Stimulated activated CD8-positive, alpha-beta memory T cell treated with anti-CD3 and anti-CD28 coated beads, Interleukin-15, amount 100 ng/mL, for 24 hours (primary cell): Measurements from ENCODE around the gene P2RX4.
"Not testable (repeated sequence)": the region's sequence is repeated elsewhere in the genome, so short reads cannot be mapped to it uniquely, and the experiment has no call there.

Experiments
- DNase-seq: peaks from one replicate; pipeline ENCODE4 v3.0.0-alpha.2; 2020; ENCODE audit warnings: low read depth

P2RX4 gene

GRCh38 chr12:121223292-121224285, 13.7 kb downstream of the P2RX4 start:
- no peak for DNase-seq

DNA sequence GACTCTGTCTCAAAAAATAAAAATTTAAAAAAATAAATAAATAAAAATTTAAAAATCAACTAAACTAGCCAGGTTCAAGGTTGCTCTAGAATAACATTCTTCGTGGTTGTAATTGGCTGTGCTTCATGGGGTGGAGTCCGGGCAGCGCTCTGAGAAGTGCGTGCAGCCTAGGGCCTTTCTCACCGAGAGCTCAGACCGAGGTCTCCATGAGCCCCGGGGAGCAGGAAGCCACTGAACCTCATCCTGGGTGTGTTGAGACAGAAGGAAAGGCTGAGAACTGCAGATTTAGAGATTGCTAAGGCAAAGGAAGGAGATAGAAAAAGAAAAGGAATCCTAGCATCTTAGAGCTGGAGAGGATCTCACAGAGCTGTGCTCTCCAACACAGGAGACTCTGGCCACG, 14.7 kb downstream of the P2RX4 start:
- DNase-seq: no peak

- no peak for DNase-seq
Measured at GRCh38 chr12:121226399-121226798, 16.5 kb downstream of the P2RX4 start.

GRCh38 chr12:121226871-121227270, 16.9 kb downstream of the P2RX4 start:
- DNase-seq: not testable (repeated sequence)

GRCh38 chr12:121227294-121227693, 17.4 kb downstream of the P2RX4 start:
- DNase-seq: no peak

DNA sequence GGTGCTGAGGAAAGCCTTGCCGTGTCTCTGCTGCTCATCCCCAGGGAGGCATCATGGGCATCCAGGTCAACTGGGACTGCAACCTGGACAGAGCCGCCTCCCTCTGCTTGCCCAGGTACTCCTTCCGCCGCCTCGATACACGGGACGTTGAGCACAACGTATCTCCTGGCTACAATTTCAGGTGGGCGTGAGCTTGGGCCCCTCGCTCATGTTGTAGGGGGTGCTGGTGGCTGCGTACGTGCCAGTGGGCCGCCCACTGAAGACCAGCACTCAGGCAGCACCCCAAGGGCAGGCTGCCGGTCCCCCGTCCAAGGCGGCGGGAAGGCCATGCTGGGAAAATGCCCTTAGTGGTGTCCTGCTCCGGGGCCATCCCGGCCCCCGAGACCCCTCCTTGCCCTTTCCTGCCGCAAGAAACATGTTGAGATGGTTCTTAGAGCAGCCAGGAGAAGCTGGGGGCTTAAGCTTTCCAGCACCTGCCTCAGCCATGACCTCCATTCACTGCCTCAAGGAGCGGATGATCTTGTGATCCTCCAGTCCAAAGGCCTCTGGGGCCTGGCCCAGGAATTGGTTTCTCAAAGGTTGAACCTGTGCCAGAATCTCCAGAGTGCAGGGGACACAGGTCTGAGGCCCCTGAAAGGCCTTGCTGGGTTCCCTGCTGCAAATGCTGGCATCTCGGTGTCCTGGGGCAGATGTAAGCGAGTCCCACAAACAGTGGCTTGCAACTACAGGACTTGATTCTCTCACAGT, 19.2 kb downstream of the P2RX4 start:
- DNase-seq: no peak

GRCh38 chr12:121229826-121230537, 20.1 kb downstream of the P2RX4 start:
- not testable (repeated sequence) for DNase-seq

- DNase-seq: no peak
Measured at GRCh38 chr12:121230538-121230907, 20.6 kb downstream of the P2RX4 start.

DNA sequence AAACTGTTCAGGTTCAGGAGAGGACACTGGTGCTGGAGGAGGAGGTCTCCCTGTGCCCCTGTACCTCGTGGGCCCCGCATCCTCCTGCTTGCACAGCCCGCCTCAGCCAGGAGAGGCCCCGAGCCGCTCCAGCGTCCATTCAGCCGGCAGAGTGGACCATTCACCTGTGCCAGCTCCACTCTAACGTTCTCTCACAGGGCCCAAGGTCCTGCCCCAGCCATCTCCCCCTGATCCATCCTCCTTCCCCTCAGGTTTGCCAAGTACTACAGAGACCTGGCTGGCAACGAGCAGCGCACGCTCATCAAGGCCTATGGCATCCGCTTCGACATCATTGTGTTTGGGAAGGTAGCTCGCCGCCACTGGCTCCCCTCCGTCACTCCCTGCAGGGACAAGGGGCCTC, 22.2 kb downstream of the P2RX4 start:
- no peak for DNase-seq

DNA sequence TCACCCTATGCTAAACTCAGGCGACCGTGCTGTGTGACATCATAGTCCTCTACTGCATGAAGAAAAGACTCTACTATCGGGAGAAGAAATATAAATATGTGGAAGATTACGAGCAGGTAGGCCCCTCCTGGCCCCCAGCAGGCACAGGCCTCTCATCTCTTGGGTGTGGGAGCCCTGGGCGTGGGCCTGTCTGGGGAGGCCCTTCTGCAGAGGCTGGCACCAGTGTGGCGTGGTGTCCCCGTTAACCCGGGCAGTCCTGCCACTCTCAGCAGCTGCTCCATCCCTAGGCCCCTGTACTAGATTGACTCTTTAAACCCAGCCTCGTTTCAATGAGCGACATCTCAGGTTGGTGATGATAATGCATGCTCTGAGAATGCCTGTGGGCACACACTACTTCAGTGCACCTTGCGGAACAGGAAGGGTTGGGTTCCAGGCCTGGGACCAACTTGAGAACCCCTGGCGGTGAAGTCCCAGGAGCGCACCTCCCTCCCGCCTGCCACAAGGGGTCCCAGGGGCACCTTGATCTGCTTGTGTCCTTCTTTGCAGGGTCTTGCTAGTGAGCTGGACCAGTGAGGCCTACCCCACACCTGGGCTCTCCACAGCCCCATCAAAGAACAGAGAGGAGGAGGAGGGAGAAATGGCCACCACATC, 23.2 kb downstream of the P2RX4 start:
- no peak for DNase-seq

DNA sequence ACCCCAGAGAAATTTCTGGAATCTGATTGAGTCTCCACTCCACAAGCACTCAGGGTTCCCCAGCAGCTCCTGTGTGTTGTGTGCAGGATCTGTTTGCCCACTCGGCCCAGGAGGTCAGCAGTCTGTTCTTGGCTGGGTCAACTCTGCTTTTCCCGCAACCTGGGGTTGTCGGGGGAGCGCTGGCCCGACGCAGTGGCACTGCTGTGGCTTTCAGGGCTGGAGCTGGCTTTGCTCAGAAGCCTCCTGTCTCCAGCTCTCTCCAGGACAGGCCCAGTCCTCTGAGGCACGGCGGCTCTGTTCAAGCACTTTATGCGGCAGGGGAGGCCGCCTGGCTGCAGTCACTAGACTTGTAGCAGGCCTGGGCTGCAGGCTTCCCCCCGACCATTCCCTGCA, 23.7 kb downstream of the P2RX4 start:
- DNase-seq: no peak

- no peak for DNase-seq
Measured at GRCh38 chr12:121236776-121237175, 26.8 kb downstream of the P2RX4 start.

DNA sequence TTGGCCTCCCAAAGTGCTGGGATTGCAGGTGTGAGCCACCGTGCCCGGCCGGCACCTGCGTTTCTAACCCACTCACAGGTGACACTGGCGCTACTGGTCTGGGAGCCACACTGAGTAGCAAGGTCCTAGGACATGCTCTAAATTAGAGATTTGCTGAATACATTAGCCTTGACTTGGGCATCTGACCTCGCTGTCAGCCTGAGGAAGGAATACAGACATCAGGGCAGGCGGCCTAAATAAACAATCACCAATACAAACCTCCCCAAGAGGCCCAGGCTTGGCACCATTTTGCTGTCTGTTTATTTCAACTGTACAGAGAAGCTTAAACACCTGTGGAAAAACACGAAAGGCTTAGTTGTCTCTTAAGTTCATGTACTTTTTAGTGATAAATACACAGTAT, 27.5 kb downstream of the P2RX4 start:
- no peak for DNase-seq

DNA sequence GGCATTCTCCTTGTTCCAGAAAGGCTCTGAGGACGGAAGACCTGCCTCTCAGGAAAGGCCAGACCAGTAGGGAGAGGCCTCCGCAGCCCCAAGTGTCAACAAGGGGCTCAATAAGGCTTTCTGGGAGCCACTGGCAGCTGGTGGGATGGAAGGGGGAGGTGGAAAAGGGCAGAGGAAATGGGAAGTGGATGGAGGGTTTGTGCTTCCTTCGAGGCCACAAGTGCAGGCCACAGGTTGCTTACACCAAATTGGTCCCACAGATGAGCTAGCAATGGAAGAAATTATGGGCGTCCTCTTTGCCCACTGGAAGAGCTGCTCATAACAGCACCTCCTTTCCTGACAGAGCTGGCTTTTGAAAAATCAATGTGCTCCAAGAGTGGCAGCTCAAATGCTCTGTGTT, 28.2 kb downstream of the P2RX4 start:
- no peak for DNase-seq

DNA sequence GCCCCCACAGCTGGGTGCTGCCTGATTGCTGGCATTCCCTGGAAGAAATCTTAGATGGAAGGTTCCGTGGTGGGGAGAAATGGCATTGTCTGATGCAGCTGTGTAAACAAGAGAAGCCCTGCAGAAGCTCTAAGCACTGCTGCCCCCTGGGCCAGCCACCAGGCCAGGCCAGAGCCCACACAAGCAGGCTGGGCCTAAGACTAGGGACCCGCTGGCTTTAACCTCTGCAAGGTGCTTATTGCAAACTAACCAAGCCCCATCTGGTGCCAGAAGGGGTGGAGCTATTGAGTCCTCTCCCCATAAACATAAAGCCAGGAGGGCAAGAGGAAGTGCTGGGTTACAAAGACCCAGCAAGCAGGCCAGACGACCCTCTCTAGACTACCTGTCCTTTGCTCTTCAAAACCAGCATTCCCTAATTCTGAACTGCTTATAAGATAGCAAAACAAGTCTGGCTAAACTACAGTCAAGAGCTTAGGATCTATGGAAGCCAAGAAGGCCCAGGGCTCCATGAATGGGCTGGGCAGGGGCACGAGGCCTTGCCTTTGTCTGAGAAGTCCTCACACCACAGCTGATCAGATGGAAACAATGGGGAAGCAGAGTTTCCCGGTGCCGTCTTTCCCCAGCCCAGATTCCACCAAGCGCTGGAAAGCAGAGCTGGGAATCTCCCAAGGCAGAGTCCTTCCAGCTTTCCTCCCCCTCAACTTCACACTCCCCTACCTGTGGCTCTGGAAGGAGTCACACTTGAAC, 28.8 kb downstream of the P2RX4 start:
- DNase-seq: no peak

DNA sequence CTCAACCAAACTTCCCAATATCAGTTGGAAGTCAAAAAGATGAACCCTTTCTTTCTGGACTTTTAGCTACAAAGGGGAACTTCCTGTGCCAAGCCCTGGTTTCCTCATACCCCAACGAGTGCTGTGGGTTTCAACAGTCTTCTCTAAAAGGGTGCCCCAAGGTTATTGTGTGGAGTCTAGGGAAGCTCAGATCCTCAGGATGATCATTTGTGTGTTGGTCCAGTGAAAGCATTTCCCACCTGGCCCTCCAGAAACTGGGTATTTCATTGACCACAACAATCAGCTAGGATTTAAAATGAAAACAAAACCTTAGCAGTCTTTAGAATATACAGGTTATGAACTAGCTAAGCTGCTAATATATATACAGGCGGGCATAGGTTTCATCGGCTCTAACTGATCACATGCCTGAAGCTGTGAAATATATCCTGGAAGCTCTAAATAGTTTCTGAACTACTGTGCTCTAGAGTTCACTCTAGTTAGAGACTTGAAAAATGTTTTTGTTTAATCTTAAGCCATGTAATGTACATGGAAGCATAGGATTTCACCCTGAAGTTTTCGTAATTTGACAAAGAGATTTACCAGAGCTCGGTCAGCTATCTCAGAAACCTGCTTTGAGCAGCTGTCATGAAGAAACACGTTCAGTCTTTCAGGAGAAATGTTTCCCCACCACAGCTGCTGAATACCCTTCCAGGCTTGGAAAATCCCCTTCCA, 29.6 kb downstream of the P2RX4 start:
- no peak for DNase-seq

DNA sequence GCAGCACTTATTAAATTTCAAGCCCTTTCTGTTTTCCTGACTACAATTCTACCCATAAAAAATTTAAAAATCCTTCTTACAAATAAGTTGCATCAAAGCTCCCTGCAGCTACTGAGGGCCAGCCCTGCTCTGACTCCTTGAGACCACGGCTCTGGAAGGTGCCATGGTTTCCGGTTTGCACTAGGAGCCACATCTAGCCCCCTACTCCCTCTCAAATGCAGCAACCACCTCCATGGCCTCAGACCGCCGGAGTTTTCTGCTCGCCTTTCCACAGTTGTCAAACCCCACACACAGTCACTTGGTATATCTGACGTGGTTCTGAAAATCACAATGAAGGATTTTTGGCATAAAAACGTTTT, 30.1 kb downstream of the P2RX4 start:
- DNase-seq: no peak

DNA sequence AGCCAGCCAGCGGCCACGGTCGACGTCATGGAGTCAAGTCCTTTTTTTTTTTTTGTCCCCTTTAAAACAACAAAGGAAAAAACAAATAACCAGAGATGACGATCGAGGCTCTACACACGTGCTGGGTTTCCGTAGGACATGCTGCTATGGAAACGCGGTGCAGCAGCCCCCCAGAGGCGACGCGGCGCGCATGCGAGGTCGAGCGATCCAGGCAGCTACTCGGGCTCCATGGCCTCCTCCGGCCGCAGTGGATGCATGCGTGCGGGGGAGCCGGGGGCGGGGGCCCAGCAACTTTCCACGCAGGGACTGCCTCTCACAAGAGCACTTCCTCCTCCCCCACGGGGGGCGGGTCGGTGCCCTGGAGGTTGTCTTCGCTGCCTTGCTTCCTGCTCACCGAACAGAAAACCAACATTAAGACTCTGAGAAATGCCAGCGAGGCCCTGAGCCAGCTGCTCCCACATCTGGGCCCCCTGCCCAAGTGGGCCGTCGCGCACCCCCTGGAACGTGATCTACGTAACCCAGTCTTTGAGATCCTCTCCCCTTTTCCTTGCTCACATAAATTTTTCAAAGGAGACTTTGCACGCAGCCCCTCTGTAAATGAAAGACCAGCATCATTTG, 30.7 kb downstream of the P2RX4 start:
- DNase-seq: peak; percentile 53

DNA sequence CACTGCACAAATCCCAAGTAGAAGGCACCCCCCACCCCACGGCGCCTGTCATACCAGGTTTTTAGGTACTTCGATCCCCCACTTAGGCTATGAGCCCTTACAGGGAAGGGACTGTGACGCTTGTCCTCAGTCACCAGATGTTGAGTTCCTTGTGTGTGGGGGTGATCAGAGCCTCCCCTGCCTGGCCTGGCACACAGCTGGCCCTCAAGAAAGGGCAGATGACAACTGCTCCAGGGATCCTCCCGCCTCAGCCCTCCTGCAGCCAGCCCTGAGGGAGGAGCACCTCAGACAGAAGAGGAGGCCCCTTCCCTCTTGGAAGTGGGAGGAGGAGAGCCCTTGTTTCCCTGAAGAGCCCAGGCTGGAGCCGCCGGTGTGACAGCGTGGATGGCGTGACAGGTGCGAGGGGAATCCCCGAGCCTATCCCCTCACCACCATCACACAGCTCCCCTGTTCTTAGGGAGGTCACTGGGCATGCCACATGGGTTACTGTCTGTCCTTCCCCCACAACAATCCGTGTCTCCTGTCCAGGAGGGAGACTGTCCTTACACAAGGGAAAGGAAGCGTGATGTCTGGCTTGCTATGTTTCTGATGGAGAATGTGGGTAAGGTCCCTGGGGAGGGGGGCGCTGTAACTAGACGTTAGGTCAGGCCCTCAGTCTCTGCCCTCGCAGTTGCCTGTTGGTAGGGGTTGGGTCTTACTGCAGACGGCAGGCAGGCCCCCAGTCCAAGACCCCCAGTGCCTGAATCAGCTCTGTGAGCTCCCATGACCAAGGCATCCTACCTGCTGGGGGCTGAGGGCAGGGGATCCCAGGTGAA, 31.4 kb downstream of the P2RX4 start:
- DNase-seq: no peak
